NCI-H345 treated with DMSO at 0.1 percent for 48 hours (cell line): Measurements from ENCODE around the gene GRAMD4.

Source experiments
- DNase-seq: peaks from one replicate; lab custom pipeline; 2025; ENCODE audit not compliant: unreplicated experiment; lab: John Stamatoyannopoulos, UW

GRAMD4 gene

DNA sequence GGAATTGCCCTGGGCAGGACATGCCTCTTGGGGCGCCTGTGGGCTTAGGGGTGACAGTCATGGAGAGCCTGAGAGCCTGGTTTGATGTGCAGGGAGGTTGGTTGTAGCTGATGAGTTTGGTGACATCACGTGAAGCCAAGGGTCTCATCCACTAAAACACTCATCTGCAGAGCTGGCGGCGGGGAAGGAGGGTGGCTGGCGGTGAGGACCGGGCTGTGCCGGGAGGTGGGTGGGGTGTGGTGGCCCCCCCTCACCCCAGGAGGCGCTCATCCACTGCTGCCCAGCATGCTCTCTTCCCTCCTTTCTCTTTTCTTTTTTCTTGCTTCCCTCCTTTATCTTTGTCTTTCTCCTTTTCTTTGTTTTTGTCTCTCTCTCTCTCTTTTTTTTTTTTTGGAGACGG lies 49.0 kb downstream of the GRAMD4 start:
- no peak for DNase-seq

- no peak for DNase-seq
Observed at GRCh38 chr22:46671824-46672432, 51.7 kb downstream of the GRAMD4 start.

DNA sequence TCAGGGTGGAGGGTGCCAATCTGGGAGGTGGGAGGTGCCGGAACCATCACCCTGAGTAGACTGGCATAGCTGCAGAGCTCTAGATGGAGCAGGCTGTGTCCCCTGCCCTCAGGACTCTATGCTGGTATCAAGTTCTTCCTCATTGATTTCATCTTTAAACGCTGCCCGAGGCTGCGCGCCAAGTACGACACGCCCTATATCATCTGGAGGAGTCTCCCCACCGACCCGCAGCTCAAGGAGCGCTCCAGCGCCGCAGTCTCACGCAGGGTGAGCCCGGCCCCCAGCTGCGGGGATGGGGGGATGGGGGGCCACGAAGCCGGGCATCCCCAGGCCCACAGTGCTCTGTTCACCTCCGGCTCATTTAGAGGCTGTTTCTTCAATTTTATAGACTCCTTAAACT lies 52.5 kb downstream of the GRAMD4 start:
- no peak for DNase-seq

- DNase-seq, result no peak
Observed at GRCh38 chr22:46673205-46673604, 53.0 kb downstream of the GRAMD4 start.

DNA sequence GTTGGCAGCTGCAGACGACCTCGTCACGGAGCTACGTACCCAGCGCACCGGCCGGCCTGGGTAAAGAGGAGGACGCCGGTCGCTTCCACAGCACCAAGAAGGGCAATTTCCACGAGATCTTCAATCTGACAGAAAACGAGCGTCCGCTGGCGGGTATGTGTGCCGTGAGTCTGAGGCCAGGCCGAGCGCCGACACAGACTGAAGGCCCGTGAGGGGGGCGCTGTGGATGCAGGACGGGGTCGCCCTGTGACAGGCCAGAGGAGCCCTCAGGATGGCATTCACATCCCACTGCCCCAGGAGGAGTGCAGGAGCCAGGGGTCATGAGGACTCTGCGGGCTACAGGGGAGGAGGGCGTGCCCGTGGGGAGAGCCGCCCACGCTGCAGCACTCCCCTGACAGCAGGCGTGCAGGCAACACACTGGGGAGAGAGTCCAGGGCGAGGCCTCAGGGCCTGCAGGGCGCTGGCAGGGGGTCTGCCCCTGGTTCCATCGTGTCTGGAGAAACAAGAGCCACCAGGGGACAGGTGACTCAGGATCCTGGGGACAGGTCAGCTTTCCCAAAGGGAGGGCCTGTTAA lies 53.6 kb downstream of the GRAMD4 start:
- no peak for DNase-seq

- DNase-seq, result no peak
Observed at GRCh38 chr22:46674367-46674781, 54.2 kb downstream of the GRAMD4 start.

DNA sequence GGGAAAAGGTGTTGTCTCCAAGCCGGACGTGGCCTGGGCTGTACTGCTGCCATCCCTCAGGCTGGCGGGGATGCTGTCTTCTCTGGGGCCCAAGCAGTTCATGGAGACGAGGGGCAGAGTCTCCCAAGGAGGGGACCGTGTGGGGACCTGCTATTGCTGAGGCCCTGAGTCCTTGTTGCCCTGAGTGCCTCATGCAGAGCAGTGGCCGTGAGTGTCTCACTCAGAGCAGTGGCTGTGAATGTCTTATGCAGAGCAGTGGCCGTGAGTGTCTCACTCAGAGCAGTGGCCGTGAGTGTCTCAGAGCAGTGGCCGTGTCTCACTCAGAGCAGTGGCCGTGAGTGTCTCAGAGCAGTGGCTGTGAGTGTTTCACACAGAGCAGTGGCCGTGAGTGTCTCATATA lies 54.7 kb downstream of the GRAMD4 start:
- DNase-seq, result no peak

DNA sequence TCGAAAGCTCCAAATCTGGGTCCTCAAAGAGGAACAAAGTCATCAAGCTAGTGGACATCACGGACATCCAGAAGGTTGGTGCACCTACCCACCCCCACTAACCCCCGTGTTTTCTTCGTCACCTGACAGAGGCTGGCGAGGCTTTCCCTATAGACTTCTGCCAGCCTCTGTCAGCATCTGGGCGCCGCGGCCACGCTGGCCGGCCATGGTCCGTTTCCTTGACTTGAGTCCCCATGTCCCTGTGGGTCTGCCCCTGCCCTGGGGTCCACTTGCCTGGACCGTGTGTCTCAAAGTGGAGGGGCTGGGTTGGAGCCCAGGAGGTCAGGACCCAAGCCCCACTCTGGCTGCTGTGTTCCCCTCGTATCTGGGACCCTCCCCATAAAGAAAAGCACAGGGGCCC lies 55.3 kb downstream of the GRAMD4 start:
- no peak for DNase-seq

GRCh38 chr22:46675938-46676337 lies 55.8 kb downstream of the GRAMD4 start:
- no peak for DNase-seq

- no peak for DNase-seq
Observed at GRCh38 chr22:46676479-46676878, 56.3 kb downstream of the GRAMD4 start.

GRCh38 chr22:46676881-46677280 lies 56.7 kb downstream of the GRAMD4 start:
- DNase-seq, result no peak

DNA sequence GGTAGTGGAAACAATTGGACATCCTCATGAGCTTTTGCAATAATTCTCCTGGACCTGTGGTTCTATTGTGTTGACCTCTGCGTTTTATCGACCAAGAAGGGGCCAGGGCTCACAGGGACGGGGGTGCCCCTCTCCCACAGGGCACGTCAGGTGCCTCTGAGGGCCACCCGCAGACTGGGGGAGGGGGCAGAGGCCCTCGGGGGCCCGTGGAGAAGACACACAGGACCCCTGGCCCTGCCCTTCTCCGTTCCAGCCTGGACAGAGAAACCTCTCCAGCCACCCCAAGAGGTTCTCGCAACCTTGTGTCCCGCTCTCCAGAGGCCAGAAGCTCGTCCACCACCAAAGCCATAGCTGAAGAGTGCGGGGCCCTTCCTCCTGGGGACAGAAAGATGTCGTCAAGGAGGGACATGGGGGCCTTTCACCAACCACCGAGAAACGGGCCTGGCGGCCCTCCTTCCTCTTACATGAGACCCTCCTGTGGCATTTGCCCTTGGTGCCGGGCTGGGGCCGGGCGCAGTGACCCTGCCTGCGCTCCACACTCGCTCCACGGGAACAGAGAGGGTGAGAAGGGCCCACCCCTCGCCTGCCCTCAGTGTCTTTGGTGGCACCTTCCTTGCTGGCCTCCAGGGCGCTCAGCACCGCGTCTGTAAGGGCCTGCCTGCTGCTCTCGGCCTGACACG lies 57.3 kb downstream of the GRAMD4 start:
- no peak for DNase-seq

- DNase-seq, result no peak
Observed at GRCh38 chr22:46678003-46678657, 57.9 kb downstream of the GRAMD4 start.

- DNase-seq, result no peak
Observed at GRCh38 chr22:46678785-46679700, 58.9 kb downstream of the GRAMD4 start.

- DNase-seq, result no peak
Observed at GRCh38 chr22:46679706-46680269, 59.6 kb downstream of the GRAMD4 start.

DNA sequence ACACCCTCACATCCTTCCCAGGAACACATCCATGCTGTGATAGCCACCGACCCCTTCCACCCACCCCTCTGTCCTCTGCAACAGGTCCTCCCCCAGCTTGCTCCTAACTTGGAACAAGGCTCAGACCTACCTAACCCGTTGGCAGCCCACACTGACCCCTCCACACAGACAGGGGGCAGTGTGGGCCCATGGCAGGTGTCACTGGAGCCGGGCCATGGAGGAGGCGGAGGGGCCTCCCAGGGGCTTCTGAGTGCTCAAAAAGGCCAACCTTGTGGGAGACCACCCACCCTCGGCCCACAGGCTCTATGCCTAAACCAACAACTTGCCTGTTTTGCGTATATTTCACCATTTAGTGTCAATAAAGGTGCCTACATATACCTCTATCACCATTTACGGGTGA lies 60.8 kb downstream of the GRAMD4 start:
- DNase-seq, result no peak

DNA sequence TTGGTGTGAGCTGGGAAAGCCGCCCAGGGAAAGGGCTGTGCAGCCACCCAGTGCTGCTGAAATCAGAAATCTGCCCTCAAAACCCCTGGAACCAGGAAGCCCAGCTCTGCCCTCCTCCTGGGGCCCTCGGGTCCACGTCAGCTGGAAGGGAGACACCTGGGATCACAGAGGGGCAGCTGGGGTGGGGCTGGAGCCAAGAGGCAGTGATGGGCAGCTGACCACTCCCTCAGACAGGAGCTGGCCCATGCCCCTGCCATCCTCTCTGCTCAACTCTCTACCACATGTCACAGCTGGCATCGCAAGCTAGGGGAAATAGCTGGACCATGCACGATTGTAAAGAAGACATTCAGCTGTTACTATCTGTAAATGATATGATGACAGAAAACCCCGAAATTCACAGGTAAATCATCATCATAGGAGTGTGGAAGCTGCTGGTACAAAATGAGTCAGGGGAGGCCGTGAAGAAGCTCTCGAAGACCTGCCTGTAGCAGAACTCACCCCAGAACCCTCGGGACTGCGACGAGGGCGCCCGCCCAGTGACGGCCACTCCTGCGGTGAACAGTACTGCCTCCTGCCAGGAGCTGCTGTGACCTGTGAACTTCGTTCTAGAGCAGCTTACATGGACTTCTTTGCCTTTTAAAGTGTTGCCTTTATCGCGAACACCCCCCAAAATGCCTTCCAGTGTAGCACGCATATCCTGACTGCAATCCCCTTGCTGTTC lies 62.0 kb downstream of the GRAMD4 start:
- no peak for DNase-seq

DNA sequence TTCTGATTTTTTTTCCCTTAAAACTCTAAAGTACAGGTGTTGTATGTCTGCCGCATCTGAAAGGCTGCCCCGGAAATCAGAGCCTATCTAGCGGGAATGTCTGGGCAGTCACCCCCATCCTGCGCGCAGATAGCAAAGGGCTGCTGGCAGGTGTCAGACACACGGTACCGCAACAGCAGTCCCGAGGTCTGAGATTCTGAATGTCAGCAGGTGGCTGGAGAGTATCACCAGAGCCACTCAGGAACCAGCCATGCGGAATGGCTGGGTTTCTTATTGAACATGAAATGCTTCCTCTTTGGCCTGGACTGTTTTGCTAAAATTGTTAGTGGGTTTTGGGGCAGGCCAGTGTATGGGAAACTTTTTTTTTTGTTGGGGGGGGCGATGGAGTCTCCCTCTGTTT lies 64.5 kb downstream of the GRAMD4 start:
- no peak for DNase-seq

DNA sequence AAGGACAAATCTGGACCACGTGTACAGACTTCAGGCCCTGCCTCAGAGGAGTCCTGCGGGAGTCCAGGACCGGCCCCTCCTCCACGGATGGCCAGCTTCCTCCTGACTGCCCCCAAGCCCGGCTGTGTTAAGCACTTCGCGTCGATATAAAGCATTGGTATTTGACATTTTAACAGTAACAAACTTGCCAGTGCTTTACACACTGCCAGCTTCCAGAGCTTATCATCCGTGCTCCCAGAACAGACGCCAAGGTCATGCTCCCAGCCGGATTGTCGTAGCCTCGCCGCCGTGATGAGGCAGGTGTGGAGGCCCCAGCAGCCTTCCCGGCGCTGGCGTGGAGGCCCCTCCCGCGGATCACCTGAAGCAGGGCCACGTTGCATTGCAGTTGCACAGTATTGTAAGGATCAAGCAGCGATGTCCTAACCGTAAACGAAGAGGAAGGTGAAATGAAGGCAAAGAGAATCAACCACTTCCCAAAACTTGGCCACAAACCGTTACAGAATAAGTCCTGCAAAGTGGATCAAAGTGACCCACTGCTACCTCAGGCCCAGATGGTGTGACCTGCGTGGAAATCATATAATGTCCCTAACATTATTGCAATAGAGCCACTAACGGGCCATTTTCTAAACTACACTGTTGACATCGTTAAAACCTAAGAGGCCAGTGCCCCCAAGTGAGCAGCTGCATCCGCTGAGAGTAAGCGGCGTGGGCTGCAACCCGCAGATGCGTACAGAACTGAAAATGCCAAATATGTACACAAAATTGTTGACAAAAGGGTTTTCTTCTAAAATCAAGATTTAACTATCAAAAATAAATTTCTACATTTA lies 66.2 kb downstream of the GRAMD4 start:
- DNase-seq, result no peak
